ENCODE results near the gene CNTRL.

- TF ChIP-seq POLR2A (IDR thresholded peaks at IDR 0.05) (no peak), CTCF (IDR thresholded peaks at IDR 0.05) (no peak)
These were observed 23.9 kb downstream of the CNTRL start for GRCh38 chr9:121098567-121099198.

Data from thyroid gland (tissue), 4 donors.